K562 (cell line): ENCODE results near the gene MAMDC4. TPM values are rescaled to one million over a fixed set of nuclear protein-coding genes. Genes with fewer than 3 reads are reported as not detected.

ENCODE experiments used
- ATAC-seq: fragments of 200-7000 bp; cut with Tn5 transposase; 3 replicates; pipeline ENCODE4 v1.9.1; 2020; ENCODE audit warnings: moderate library complexity
- BruUV-seq: library from RNA; stranded (reverse); fragments of 400-500 nt; replicated peaks from 2 replicates; lab custom pipeline; 2021; lab: Mats Ljungman, UMichigan
- CTCF ChIA-PET: fragments of 300-600 bp; formaldehyde crosslinking; extraction: SDS; loops from one replicate; lab custom pipeline; 2021; ENCODE audit warnings: low intra/inter-chr PET ratio; lab: Yijun Ruan, JAX
- POLR2A ChIA-PET: fragments of 300-600, 350-650 bp; sonication (Branson Sonifier 250); formaldehyde crosslinking; extraction: SDS; loops from one replicate; lab custom pipeline; 2021; ENCODE audit warnings: antibody characterized with exemption, inconsistent platforms; lab: Yijun Ruan, JAX
- DNase-seq, 4 experiments: peaks; one replicate each; pipeline versions ENCODE4 v3.0.0 to v3.0.0-alpha.2; 2011 to 2018; ENCODE audit warnings: low spot score in 3 of 4, mixed read lengths in 3 of 4; ENCODE audit errors: extremely low read depth in 1 of 4
- FAIRE-seq: peaks from 2 replicates; lab custom pipeline; 2011; peaks lifted over from hg19 to GRCh38; lab: Jason Lieb, UNC
- H2AFZ ChIP-seq: 2 replicates; pipeline ENCODE4 v1.6.0; 2011; ENCODE audit warnings: low read depth, low read length, control low read depth, inconsistent platforms
- H3K27ac ChIP-seq: fragments of 200-600 bp; 3 replicates; pipeline ENCODE4 v1.8.0; 2011; ENCODE audit warnings: low read depth, mild to moderate bottlenecking, control low read depth, inconsistent platforms, low read length, moderate library complexity, mixed read lengths; ENCODE audit errors: extremely low read depth
- H3K27me3 ChIP-seq, 2 experiments: fragments of 300-600 bp in 1 of 2; 2 replicates in 1 of 2; 3 replicates in 1 of 2; pipeline versions ENCODE4 v1.6.0 to v1.8.0; 2011; ENCODE audit warnings: inconsistent platforms in 2 of 2, low read length in 2 of 2, mild to moderate bottlenecking in 1 of 2, mixed read lengths in 1 of 2, moderate library complexity in 1 of 2; ENCODE audit not compliant: control insufficient read depth in 2 of 2, insufficient read depth in 2 of 2
- H3K36me3 ChIP-seq: fragments of 300-600 bp; 3 replicates; pipeline ENCODE4 v1.8.0; 2011; ENCODE audit warnings: mild to moderate bottlenecking, low read length, inconsistent platforms; ENCODE audit not compliant: control insufficient read depth, insufficient read depth
- H3K4me1 ChIP-seq, 2 experiments: fragments of 200-600 bp in 1 of 2; replicated peaks in 1 of 2; 2 replicates in 1 of 2; 3 replicates in 1 of 2; pipeline versions ENCODE4 v1.5.1 to v1.8.0; 2011; ENCODE audit warnings: inconsistent platforms in 2 of 2, low read length in 2 of 2, mild to moderate bottlenecking in 1 of 2, mixed read lengths in 1 of 2, moderate library complexity in 1 of 2; ENCODE audit not compliant: control insufficient read depth in 2 of 2, insufficient read depth in 2 of 2
- H3K4me2 ChIP-seq: 2 replicates; pipeline ENCODE4 v1.6.1; 2011; ENCODE audit warnings: low read length, control low read depth, inconsistent platforms, mixed read lengths; ENCODE audit not compliant: insufficient read depth
- H3K4me3 ChIP-seq: fragments of 200-600 bp; sonication (generic), shearing (Covaris generic); 2 replicates; pipeline ENCODE4 v1.5.1; 2016; ENCODE audit warnings: control low read depth, inconsistent platforms
- H3K79me2 ChIP-seq: fragments of 200-600 bp; 3 replicates; pipeline ENCODE4 v1.8.0; 2011; ENCODE audit warnings: low read length, inconsistent platforms; ENCODE audit not compliant: control insufficient read depth, insufficient read depth
- H3K9ac ChIP-seq, 2 experiments: 2 replicates each; pipeline versions ENCODE4 v1.6.0 to v1.6.1; 2011; ENCODE audit warnings: low read depth in 2 of 2, low read length in 2 of 2, control low read depth in 1 of 2, inconsistent platforms in 1 of 2, mild to moderate bottlenecking in 1 of 2, mixed read lengths in 1 of 2; ENCODE audit not compliant: insufficient read depth in 1 of 2
- H3K9me1 ChIP-seq: one replicate; pipeline ENCODE4 v1.6.0; 2011; ENCODE audit warnings: inconsistent platforms, mild to moderate bottlenecking, low read length, moderate library complexity; ENCODE audit not compliant: control insufficient read depth, insufficient read depth
- H3K9me3 ChIP-seq: replicated peaks from 2 replicates; pipeline ENCODE4 v1.5.1; 2011; ENCODE audit warnings: low read depth, low read length, inconsistent platforms; ENCODE audit not compliant: control insufficient read depth, insufficient read depth
- H4K20me1 ChIP-seq: replicated peaks from 2 replicates; pipeline ENCODE4 v1.6.1; 2011; ENCODE audit warnings: low read length, inconsistent platforms, mixed read lengths; ENCODE audit not compliant: control insufficient read depth, insufficient read depth
- ATF7 ChIP-seq: fragments of 450-650 bp; IDR thresholded peaks from 2 replicates; pipeline ENCODE4 v1.7.1; 2014; ENCODE audit warnings: mild to moderate bottlenecking, moderate library complexity
- CEBPG ChIP-seq, 3 experiments: fragments of 200-800 bp in 1 of 3; sonication (Bioruptor generic) in 1 of 3; sonication (generic) in 1 of 3; formaldehyde crosslinking in 1 of 3; IDR thresholded peaks in 2 of 3; conservative IDR thresholded peaks in 1 of 3; 2 replicates each; pipeline versions ENCODE4 v1.6.1 to v1.8.0; 2016 to 2022; ENCODE audit warnings: missing compliant biosample characterization in 2 of 3, missing genetic modification characterization in 2 of 3, mild to moderate bottlenecking in 1 of 3, missing genetic modification reagents in 1 of 3
- HDAC8 ChIP-seq: fragments of 450-650 bp; IDR thresholded peaks from 2 replicates; pipeline ENCODE4 v1.6.1; 2016; ENCODE audit warnings: mild to moderate bottlenecking, missing genetic modification characterization, moderate library complexity, missing compliant biosample characterization
- MAFG ChIP-seq: fragments of 450-650 bp; conservative IDR thresholded peaks from 2 replicates; pipeline ENCODE4 v1.6.1; 2016; ENCODE audit warnings: missing genetic modification characterization, missing compliant biosample characterization
- NFIC ChIP-seq: fragments of 450-650 bp; IDR thresholded peaks from 2 replicates; pipeline ENCODE4 v1.6.1; 2017; ENCODE audit warnings: mild to moderate bottlenecking, inconsistent platforms
- NR2C1 ChIP-seq, 2 experiments: fragments of 450-650 bp; IDR thresholded peaks; 2 replicates each; pipeline ENCODE4 v1.6.1; 2017; ENCODE audit warnings: mild to moderate bottlenecking in 2 of 2, antibody characterized with exemption in 1 of 2, inconsistent platforms in 1 of 2, missing compliant biosample characterization in 1 of 2, missing genetic modification characterization in 1 of 2
- PCBP1 ChIP-seq: fragments of 200-400 bp; formaldehyde crosslinking; IDR thresholded peaks from 2 replicates; pipeline ENCODE4 v1.6.1; 2018; ENCODE audit warnings: mild to moderate bottlenecking, low read depth, low read length; ENCODE audit not compliant: poor library complexity, severe bottlenecking
- POLR2A ChIP-seq: fragments of 450-650 bp; conservative IDR thresholded peaks from 2 replicates; pipeline ENCODE4 v1.6.1; 2016
- POLR2AphosphoS5 ChIP-seq: IDR thresholded peaks from 2 replicates; pipeline ENCODE4 v1.6.1; 2011; ENCODE audit warnings: mild to moderate bottlenecking, low read depth, low read length, moderate library complexity; ENCODE audit not compliant: control insufficient read depth, insufficient read depth
- POLR2G ChIP-seq: fragments of 200-400 bp; formaldehyde crosslinking; IDR thresholded peaks from 2 replicates; pipeline ENCODE4 v1.6.1; 2017; ENCODE audit warnings: low read depth, mild to moderate bottlenecking, antibody characterized with exemption, low read length, moderate library complexity
- RBM34 ChIP-seq: fragments of 200-400 bp; formaldehyde crosslinking; IDR thresholded peaks from 2 replicates; pipeline ENCODE4 v1.6.1; 2018; ENCODE audit warnings: low read length, borderline replicate concordance; ENCODE audit not compliant: insufficient read depth
- RCOR1 ChIP-seq, 2 experiments: IDR thresholded peaks; 2 replicates each; pipeline ENCODE4 v1.6.1; 2012; ENCODE audit warnings: low read depth in 2 of 2, low read length in 2 of 2, borderline replicate concordance in 1 of 2, improper control_type of control experiment in 1 of 2
- ZNF699 ChIP-seq: fragments of 250-450 bp; sonication (Bioruptor Pico); IDR thresholded peaks from 2 replicates; pipeline ENCODE4 v1.8.0; 2021; ENCODE audit warnings: mild to moderate bottlenecking, moderate library complexity; ENCODE audit not compliant: insufficient replicate concordance
- WGBS: fragments of 100-300 bp; shearing (Covaris generic); methylation state at CpG from one replicate; pipeline ENCODE4 v1.1.6; 2016; ENCODE audit warnings: low coverage, mixed read lengths; ENCODE audit not compliant: insufficient coverage; ENCODE audit errors: missing lambda C conversion rate; 5-methylcytosine and 5-hydroxymethylcytosine counted together
- in situ Hi-C: fragments of 300-500 bp; cut with MboI; formaldehyde crosslinking; loops from 4 replicates; pipeline ENCODE4 v1.15.0; 2018; ENCODE audit warnings: inconsistent platforms, mixed read lengths
- intact Hi-C: fragments of 100-400 bp; cut with micrococcal nuclease; formaldehyde crosslinking; loops from 2 replicates; pipeline ENCODE4 v1.14.2; 2022
- polyA plus RNA-seq, 8 experiments: library from polyadenylated mRNA; depleted of rRNA in 4 of 8; stranded (reverse) in 5 of 8; unstranded in 3 of 8; fragments of >200 nt; fragmentation: Nextera tagmentation in 2 of 8; fragmentation: Illumina TruSeq in 1 of 8; extraction: Ambion mirVana in 2 of 8; extraction: Trizol in 1 of 8; gene quantifications; 2 replicates each; pipeline versions ENCODE4 v1.2.1 to v1.2.3, GENCODE V29; 2011 to 2014; ENCODE audit warnings: inconsistent platforms in 1 of 8, missing spikeins in 1 of 8
- total RNA-seq, 7 experiments: library from RNA; depleted of rRNA in 6 of 7; stranded (reverse); fragments of >200 nt in 6 of 7; fragmentation: Illumina TruSeq in 2 of 7; extraction: Trizol in 2 of 7; gene quantifications; 2 replicates each; pipeline versions ENCODE4 v1.2.1 to v1.2.3, GENCODE V29; 2011 to 2021; ENCODE audit warnings: low replicate concordance in 1 of 7
- TF ChIP-seq, protein P1 (sequence below): sonication (generic); formaldehyde crosslinking; IDR thresholded peaks from 2 replicates; pipeline ENCODE4 v1.8.0; 2022; ENCODE audit warnings: mild to moderate bottlenecking, low read depth, missing genetic modification reagents
- TF ChIP-seq, protein P2 (sequence below): fragments of 250-450 bp; sonication (Bioruptor Pico); IDR thresholded peaks from 2 replicates; pipeline ENCODE4 v1.8.0; 2021; ENCODE audit warnings: borderline replicate concordance, mild to moderate bottlenecking, moderate library complexity; ENCODE audit not compliant: poor library complexity, severe bottlenecking

Gene MAMDC4
- total and polyA plus RNA-seq, 9 of the 15 experiments (the other 6 are each of a cell fraction or from before 2014, with no cell fraction given): 0.03 to 10.8 (median 1.5) TPM

DNA sequence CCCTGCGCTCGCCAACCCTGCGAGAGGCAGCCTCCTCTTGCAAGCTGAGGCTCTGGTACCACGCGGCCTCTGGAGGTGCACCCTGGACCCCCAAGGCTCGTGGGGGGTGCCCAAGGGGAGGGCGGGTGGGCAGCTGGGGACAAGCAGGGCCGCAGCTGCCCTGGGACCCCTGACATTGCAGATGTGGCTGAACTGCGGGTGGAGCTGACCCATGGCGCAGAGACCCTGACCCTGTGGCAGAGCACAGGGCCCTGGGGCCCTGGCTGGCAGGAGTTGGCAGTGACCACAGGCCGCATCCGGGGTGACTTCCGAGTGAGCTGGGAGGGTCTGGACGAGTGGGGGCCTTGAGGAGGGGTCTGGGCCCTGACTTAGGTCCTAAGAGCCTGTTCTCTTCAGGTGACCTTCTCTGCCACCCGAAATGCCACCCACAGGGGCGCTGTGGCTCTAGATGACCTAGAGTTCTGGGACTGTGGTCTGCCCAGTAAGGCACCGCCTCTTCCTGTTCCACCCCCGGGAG lies 1.5 kb downstream of the MAMDC4 start (continued):
- no peak for TF ChIP-seq MAFG (tag)
- TF ChIP-seq NR2C1 (IDR thresholded peaks at IDR 0.05): no peak
- no peak for TF ChIP-seq NR2C1 (tag; IDR thresholded peaks at IDR 0.05)

DNA sequence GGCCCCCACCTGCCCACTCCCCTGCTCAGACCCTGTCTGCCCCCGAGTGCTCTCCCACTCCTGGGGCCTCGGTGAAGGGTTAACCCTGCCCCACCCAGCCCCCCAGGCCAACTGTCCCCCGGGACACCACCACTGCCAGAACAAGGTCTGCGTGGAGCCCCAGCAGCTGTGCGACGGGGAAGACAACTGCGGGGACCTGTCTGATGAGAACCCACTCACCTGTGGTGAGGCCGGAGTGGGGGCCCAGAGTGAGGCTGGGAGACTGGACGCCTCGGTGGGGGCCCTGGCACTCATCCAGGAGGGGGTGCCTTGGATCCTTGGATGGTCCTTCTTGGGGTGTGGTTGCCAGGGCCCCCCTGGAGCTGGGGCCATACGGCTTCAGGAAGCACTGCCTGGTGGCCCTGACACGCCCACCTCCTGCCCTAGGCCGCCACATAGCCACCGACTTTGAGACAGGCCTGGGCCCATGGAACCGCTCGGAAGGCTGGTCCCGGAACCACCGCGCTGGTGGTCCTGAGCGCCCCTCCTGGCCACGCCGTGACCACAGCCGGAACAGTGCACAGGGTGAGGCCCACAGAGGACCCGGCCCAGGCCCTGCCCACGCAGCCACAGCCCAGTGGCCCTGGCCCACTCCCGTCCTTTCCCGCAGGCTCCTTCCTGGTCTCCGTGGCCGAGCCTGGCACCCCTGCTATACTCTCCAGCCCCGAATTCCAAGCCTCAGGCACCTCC lies 2.1 kb downstream of the MAMDC4 start:
- Histone ChIP-seq H4K20me1 (0 out of 2 replicates have a peak, but pooled peaks cover 7% of the 10 kb centered on the region), H2AFZ (no peak overlapping the region), H3K27me3 (no peaks in the 10 kb centered on the region), H3K4me3 (no peak overlapping the region), H3K9me3 (no peaks in the 10 kb centered on the region), H3K79me2 (peaks cover 15% of the 10 kb centered on the region), H3K9ac (peak overlapping the region in 1 of 2 experiments; percentile 35; a peak in 2 of 4 replicates), H3K4me2 (no peak overlapping the region), H3K36me3 (peaks cover 38% of the 10 kb centered on the region; the same call in 1 of the 3 replicates), H3K4me1 (peaks cover 9 to 96% of the 10 kb centered on the region in 2 experiments; a peak in 4 of 5 replicates), H3K27ac (no peak overlapping the region), H3K9me1 (no peaks in the 10 kb centered on the region)
- FAIRE-seq: no peak
- CTCF ChIA-PET: no interaction called here
- no TSS peak for BruUV-seq
- POLR2A ChIA-PET: interaction anchor here (0.6 kb wide), 1 partner anchor 102 kb away, joined by 3 read pairs; no protein-coding TSS in a partner anchor
- in situ Hi-C loops: no loop called here
- intact Hi-C loops: no loop called here
- WGBS: 80% methylated on average over 22 of the region's 30 CpGs
- no peak for DNase-seq
- no peak for ATAC-seq
- TF ChIP-seq RCOR1 (IDR thresholded peaks at IDR 0.05; ENCODE audit: borderline replicate concordance in 1 of 2, low read depth in 2 of 2, low read length in 2 of 2) (no peak), CEBPG (CRISPR knock-in tag; IDR thresholded peaks at IDR 0.05) (no peak), CEBPG (tag; conservative IDR thresholded peaks at IDR 0.05 in 1 of 2, IDR thresholded peaks at IDR 0.05 in 1 of 2) (no peak), ATF7 (no peak), POLR2A (no peak), NFIC (peak; percentile 41), RBM34 (no peak), POLR2AphosphoS5 (no peak), ZNF699 (CRISPR knock-in tag) (no peak), PCBP1 (no peak), POLR2G (peak; percentile 70; the same call in 1 of the 2 replicates), HDAC8 (tag) (no peak)
- TF ChIP-seq, protein P1, sequence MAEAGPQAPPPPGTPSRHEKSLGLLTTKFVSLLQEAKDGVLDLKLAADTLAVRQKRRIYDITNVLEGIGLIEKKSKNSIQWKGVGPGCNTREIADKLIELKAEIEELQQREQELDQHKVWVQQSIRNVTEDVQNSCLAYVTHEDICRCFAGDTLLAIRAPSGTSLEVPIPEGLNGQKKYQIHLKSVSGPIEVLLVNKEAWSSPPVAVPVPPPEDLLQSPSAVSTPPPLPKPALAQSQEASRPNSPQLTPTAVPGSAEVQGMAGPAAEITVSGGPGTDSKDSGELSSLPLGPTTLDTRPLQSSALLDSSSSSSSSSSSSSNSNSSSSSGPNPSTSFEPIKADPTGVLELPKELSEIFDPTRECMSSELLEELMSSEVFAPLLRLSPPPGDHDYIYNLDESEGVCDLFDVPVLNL (CRISPR knock-in tag): no peak
- TF ChIP-seq, protein P2, sequence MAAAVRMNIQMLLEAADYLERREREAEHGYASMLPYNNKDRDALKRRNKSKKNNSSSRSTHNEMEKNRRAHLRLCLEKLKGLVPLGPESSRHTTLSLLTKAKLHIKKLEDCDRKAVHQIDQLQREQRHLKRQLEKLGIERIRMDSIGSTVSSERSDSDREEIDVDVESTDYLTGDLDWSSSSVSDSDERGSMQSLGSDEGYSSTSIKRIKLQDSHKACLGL (CRISPR knock-in tag): no peak
